GM18909 (cell line): ENCODE data around the gene GGT7.
"Not testable (repeated sequence)": the region's sequence is repeated elsewhere in the genome, so short reads cannot be mapped to it uniquely, and the experiment has no call there.

Experiments used
- ATAC-seq: cut with Tn5 transposase; IDR thresholded peaks from one replicate; pipeline ENCODE4 v1.9.1; 2021; ENCODE audit warnings: mild to moderate bottlenecking; ENCODE audit not compliant: unreplicated experiment, poor library complexity

Gene GGT7

DNA sequence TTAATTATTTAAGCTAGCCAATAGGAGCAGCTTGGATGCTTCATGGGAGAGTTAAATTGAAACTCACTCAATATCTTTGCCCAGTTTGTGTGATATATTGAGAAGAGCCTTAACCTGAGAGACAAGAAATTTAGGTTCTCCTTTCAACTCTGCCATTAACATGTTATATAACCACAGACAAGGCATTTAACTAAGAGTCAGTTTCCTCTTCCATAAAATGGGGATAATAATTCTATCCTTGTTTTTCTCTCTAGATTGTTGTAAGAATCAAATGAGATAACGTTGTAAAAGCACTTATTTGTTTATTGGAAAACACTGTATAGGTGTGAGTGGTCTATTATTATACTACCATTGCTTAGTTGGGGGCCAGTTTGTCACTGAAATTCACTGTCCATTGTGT is 11.6 kb upstream of the GGT7 start:
- ATAC-seq, result no peak

DNA sequence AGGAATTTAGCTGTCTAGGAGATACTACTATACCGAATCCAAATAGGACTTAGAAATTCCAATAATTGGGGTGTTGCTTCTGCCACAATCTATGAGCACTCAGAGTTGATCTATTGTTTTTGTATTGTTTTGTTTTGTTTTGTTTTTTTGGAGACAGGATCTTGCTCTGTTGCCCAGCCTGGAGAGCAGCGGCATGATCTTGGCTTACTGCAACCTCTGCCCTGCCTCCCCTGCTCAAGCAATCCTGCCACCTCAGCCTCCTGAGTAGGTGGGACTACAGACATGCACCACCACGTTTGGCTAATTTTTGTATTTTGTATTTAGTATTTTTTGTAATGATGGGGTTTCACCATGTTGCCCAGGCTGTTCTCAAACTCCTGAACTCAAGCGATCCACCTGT is 11.2 kb upstream of the GGT7 start:
- ATAC-seq, result no peak

DNA sequence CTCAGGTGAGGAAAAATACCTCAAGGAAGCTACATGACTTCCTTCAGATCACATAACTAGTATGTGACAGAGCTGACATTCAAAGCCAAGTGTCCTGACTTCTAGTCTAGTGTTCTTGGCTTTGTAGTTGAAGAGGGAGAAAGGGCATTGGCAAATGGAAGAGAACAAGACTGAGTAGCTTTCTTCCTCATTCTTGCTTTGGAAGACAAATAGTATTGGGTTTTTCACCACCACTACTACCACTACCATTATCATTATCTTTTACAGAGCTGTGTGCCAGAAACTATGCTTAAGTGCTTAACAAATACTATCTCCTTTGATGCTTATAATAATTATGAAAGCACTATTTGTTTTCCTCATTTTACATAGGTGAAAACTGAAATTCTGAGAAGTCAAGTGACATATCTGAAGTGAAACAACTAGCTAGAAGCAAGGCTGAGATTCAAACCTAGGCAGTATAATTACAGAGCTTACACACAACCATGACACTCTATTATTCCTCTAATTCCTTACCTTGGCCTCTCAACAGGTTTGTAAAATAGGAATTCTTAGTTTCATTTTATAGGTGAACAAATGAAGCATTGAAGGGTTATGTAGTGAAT is 10.5 kb upstream of the GGT7 start:
- ATAC-seq, result no peak

DNA sequence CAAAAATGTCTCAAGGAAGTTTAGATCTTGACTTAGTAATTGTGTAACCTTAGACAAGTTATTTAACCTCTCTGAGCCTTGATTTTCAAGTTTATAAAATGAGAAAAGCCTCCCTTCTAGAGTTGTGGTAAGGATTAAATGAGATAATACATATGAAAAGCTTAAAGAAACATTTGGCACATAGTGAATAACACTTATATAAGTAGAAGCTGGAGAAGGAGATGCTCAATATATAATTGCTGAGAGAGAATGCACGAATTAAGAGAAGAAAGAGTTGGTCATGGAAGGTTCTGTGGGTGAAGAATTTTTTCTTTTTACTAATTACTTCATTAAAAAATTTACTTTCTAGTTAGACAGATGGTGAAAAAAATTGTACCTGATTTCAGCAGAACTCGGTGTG is 9.0 kb upstream of the GGT7 start:
- no peak for ATAC-seq

DNA sequence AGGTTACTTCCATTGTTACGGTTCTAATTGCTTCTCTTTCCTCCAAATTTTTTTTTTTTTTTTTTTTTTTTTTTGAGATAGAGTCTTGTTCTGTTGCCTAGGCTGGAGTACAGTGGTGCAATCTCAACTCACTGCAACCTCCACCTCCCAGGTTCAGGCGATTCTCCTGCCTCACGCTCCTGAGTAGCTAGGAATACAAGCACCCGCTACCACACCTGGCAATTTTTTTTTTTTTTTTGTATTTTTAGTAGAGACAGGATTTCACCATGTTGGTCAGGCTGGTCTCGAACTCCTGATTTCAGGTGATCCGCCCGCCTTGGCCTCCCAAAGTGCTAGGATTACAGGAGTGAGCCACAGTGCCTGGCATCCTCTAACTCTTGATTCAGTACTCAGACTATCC is 8.3 kb upstream of the GGT7 start:
- ATAC-seq, result not testable (repeated sequence)

DNA sequence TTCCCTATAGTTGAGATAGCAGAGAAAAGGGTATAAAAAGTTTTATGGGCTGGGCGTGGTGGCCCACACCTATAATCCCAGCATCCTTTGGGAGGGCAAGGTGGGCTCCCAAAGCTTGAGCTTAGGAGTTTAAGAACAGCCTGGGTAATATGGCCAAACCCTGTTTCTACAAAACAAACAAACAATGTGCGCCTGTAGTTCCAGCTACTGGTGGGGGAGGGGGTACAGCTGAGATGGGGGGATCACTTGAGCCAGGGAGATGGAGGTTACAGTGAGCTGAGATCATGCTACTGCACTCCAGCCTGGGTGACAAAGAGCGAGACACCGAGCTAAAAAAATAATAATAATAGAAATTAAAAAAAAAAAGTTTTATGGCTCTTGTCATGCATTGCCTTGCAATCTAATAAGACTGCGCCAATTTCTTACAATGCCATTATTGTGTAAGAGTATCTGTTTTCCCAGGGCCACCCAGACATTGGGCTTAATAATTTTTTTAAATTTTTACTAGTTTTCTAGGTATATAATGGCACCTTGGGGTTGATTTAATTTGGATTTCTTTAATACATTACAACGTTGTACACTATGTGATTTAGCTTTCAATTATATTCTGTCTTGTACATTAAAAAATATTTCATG is 7.7 kb upstream of the GGT7 start:
- no peak for ATAC-seq

DNA sequence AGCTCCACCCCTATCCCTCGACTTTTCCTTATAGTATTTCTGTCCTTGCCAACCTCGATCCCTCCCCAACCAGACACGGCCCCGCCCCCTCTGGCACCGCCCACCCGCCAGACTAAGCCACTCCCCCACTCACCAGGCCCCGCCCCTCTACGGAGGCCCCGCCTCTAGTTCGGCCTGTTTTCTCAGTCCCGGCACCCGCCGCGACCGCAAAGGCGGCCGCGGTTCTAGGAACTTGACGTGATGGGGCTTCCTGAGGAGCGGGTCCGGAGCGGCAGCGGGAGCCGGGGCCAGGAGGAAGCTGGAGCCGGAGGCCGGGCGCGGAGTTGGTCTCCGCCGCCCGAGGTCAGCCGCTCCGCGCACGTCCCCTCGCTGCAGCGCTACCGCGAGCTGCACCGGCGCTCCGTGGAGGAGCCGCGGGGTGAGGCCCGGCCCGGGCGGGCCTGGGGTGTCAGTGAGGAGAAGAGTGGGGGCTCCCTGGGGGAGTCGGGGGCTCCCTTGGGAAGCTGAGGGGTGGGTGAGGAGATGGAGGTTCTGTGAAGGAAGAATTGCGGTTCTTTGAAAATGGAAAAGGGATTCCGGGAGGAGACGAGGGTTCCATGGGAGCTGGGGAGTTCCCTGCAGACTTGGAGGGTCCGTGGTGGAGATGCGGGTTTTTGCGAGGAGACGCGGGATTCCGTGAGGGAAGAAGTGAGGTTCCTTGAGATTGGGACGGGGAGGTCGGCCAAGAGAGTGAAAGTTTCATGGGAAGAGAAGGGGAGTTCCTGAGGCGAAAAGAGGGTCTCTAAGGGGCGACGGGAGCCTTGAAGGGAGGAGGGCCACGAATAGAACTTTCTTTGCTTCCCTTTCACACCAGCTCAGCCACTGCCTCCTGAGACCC is 4.0 kb upstream of the GGT7 start, which contains the start of gene ACSS2:
TSS of gene ACSS2 (plus strand) at position 207 of the 877 bp plus-strand sequence. CDS start at position 241, 34 bp downstream.
- peak; percentile 57 for ATAC-seq

DNA sequence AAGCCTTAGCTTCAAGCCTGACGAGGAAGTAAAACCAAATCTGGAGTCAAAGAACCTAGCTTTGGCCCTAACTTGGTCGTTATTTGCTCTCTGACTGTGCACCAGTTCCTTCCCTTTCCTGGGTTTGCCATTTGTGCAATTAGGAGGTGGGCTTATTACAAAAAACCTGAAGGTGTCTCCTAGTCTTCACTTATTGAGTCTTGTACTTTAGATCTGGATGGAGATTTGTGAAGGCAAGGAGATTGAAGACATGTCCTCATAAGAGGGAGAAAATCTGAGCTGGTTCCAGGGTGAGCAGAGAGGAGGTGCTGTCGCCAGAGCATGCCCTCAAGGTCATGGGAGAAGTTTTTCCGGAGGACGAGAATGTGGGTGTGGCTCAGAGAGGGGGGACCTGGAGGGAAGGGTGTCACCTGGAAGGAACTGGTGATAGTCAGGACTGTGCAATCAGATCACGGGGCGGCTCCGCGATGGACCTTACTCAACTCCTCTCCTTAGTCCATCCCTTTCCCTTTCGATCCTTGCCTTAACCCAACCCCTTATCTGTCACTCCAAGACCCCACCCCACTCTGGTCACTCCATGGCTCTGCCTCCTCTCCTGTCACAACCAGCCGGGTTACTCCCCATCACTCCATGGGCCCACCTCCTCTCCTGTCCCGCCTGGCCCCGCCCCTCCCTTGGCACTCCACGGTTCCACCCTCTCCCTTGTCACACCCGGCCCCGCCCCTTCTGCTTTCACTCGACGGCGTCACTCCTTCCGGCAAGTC is 3.2 kb upstream of the GGT7 start:
- ATAC-seq, result peak; percentile 63

DNA sequence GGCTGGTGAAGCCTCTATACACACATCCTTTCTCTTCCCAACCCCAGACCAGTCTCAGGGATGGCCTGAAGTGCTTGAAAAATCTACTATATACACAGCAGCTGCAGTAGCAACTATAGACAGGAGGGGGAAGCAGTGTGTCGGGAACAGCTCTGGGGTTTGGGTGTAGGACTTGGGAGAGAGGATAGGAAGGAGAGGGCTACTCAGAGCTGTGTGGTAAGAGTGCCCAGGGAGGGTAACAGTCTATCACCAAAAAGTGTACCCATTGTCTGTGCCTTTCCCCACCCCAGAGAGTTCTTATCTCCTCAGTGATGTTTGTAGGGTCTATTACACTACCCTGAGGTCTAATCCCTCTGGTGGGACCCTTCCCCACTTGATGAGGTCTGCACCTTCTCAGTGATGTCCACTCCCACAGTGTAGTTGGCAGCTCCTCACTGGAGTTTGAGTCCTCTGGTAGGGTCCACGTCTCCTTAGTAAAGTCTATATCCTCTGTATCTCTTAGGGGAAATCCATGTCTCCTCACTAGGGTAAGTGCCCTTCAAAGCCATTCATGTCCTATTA is 1.5 kb upstream of the GGT7 start:
- ATAC-seq, result no peak

DNA sequence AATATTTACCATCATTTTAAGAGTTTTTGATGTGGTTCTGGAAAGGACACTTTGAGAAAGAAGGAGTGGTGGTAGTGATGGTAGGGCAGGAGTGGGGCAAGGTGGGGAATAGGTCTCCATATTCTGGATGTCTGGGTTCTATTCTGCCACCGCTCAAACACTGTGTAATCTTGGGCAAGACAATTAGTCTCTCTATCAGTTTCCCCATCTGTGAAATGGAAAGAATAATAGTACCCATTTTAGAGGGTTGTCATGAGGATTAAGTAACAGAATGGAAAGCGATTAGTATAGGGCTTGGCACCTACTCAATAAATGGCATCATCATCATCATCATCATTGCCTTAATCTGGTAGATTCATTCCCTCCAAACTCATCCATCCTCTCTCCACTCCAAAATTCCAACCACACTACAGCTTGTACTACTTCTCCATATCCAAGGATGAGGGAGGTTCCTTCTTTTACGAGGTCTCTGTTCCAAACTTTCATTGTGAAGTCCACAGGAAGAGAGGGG is 982 bp upstream of the GGT7 start:
- no peak for ATAC-seq

DNA sequence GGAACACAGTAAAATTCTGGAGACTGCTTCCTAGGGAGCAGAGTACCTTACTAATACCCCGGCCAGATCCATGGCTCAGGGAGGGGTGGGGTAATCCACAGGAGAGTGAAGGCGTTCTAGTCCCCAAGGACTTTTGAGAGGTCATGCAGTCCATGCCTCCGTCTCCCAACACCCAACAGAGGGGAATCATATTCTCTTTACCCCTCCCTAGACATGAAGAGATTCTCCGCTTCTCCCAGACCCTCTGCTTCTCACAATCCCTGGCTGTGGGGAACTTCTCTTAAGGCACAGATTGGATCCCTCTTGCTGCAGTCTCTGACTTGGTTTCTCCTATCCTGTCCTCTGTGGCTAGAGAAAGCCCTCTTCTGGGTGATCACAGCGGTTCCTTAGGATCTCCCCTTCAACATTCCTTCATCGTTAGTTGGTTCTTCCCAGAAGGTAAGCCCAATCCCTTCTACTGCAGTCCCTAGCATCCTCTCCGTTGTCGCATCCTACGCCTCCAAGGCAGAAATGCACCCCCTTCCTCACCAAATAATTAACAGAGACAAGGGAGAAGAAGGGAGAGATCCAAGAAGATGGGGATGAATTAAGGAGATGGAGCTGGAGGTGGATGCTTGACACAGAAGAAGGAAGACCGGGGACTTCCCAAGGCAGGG is 562 bp downstream of the GGT7 start:
- no peak for ATAC-seq

DNA sequence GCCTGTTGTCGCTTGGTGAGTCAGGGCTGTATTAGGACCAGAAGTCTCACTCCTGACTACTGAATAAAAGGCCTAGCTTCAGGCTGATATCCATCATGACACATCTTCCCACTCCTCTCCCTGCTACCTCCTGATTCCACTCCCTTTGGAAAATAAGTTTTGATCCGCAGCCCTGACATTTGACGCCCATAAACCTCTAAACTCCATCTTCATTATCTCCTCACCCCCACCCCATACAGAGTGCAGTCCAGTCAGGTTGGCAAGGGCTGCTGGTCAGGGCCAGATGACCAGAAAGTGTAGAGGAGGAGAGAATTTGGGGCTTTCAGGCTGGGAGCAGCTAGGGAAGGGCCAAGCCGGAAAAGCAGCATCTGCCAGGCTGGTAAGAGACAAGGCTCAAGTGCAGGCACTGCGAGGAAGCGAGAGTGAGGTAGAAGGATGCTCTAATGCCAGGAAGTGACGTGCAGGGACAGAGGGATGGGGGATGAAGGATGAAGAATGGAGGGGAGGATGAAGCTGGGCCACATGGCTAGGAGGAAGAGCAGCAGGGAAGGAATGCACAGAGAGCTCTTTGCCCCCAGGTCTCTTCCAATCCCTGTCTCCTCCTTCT is 1.2 kb downstream of the GGT7 start:
- no peak for ATAC-seq

DNA sequence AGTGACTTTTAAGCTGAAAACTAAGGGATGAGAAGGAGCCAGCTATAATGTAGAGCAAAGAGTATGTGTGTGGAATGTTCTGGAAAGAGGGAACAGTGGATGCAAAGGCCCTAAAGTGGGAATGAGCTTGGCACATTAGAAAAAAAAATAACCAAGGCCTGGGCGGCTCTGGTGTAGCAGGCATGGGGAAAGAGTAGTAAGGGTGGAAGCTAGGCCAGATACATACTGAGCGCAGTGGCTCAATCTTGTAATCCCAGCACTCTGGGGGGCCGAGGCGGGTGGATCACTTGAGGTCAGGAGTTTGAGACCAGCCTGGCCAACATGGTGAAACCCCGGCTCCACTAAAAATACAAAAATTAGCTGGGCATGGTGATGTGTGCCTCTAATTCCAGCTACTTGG is 8.4 kb downstream of the GGT7 start:
- no peak for ATAC-seq

DNA sequence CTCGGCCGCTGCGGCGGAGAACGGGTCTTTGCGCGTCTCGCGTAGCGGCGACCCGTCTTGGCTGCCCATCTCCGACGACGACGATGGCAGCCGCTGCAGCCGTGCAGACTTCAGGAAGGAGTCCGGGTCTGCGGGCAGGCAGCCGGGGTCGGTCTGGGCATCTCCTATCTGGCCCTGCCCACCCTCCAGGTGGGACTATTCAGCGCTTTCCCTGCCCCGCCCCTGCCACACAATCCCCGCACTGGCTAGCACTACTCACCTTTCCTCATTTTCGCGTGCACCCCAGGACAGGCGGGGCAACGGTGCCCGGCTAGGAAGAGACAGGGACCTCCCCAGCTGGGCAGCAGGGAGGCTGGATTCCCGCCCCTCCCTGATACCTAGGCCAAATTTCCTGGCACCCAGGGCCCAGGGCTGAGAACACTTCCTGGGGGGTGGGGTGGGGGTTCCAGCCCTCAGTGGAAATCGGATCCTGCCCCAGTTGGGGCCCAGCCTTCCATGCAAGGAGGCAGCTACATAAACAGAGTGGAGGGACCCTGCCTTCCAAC is 9.2 kb downstream of the GGT7 start:
- ATAC-seq, result no peak

DNA sequence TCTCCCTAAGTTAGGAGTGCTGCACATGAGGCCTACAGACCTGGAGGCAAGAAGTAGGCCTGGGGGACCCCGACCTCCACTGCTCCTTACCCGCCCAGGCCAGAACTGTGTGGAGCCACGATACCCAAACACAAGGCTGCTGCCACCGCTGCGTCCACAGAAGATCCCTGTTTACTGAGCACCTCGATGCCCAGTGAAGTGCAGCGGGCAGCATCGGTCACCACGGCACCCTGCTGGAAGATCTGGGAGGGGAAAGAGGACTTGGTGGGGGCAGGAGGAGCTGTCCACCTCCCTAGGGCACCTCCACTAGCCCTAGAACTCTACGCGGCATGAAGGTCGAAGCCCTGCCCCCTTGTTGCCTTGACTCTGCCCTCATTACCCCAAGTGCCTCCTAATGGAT is 9.9 kb downstream of the GGT7 start:
- ATAC-seq, result no peak

DNA sequence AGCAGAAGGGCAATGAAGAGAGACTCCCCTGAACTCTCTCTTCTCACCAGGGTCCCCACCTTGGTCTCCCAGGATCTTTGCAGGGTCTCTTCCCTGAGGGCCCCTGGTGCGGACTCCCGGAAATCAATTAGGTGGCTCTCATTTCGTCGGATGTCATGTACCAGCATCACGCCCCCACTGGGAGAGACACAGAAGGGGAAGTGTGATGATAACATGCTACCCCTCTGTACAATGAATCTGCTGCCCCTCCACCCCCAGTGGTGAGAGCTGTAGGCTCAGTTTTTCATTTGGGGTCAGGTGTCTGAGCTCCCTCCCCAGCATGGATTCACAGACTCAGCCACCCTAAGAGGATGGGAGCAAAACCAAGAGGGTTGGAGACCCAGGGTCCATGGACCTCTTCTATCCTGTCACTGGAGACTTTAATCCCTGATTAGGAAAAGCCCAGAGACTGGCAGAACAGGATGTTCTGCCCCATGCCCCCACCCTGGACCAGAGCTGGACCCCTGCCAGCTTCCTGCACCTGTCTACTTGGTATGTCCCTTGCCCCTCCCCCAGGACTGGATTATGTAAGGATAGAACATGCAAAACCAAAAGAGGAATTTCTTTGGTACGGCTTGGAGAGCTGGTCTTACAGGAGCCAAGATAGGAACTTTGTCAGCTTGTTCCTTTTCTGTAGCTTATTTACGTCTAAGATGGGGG is 11.1 kb downstream of the GGT7 start:
- no peak for ATAC-seq

DNA sequence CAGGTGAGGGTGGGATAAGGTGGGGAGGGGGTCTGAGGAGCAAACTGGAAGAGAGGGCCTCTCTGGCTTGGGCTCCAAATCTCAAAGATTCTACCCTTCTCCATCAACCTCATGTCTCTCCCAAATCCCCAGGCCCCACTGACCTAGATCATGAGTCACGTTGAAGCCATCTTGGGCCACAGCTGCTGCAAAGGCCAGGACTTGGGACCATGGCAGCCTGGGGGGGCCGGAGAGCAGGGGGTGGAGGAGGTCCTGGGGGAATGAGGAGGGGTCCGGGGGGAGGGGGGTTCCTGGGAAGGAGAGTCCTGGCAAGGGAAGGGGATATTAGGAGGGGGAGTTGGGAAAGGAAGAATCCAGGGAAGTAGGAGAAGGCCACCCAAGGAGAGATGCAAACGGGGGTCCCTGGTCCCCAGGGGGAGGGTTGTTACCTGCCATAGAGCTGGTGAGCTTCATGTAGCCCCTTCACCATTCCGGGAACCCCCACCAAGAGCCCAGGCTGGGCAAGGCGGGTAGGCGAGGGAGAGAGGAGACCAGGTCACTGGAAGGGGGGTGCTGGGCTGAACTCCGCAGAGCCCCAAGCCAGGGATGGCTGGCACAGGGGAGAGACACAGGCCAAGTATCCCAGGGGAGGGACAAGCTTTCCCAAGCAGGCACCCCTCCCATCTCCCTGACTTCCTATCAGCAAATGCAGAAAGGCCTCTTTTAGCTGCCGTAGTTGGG is 12.7 kb downstream of the GGT7 start:
- no peak for ATAC-seq

DNA sequence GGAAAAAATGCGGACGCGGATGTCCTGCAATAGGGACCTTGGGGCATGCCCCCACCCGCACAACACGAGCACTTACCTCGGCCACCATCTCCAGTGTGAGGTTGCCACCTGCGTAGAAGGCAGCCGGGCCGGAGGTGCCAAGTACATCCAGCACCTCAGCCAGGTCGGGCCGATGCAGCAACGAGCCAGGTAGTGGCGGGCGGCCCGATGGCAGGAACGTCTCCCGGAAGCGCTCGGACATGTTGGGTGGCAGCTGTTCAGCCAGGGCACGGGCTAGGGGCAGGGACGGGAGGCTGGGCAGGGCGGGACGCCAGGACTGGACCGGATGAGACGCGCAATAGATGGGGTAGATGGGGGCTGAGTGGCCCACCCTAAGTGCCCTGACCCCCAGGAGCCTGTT is 13.3 kb downstream of the GGT7 start:
- ATAC-seq, result no peak
